GM12878 (cell line): ENCODE data around the gene CD52. TPM values are rescaled to one million over a fixed set of nuclear protein-coding genes. Genes with fewer than 3 reads are reported as not detected.

Experiments
- ATAC-seq: fragments of 200-7000 bp; cut with Tn5 transposase; 3 replicates; pipeline ENCODE4 v1.9.1; 2020; ENCODE audit warnings: mild to moderate bottlenecking, moderate library complexity
- BruUV-seq: library from RNA; stranded (reverse); fragments of 400-500 nt; replicated peaks from 2 replicates; lab custom pipeline; 2021; lab: Mats Ljungman, UMichigan
- CTCF ChIA-PET: fragments of 300-600 bp; sonication (Branson Sonifier 250); formaldehyde crosslinking; extraction: SDS; loops from one replicate; lab custom pipeline; 2021; ENCODE audit warnings: inconsistent platforms; lab: Yijun Ruan, JAX
- POLR2A ChIA-PET: fragments of 350-600 bp; formaldehyde crosslinking; extraction: SDS; loops from one replicate; lab custom pipeline; 2021; ENCODE audit warnings: inconsistent platforms; lab: Charles Lee
- RAD21 ChIA-PET: fragments of 300-600 bp; sonication (Branson Sonifier 250); formaldehyde crosslinking; loops from one replicate; lab custom pipeline; 2023; ENCODE audit warnings: antibody characterized with exemption; ENCODE audit not compliant: unreplicated experiment; lab: Charles Lee
- SMC1A ChIA-PET: fragments of 300-600 bp; sonication (Branson Sonifier 250); formaldehyde crosslinking; loops from one replicate; lab custom pipeline; 2023; ENCODE audit not compliant: unreplicated experiment, uncharacterized antibody; lab: Charles Lee
- DNase-seq: peaks from one replicate; pipeline ENCODE4 v3.0.0-alpha.2; 2011; ENCODE audit warnings: low read depth, low spot score
- FAIRE-seq: peaks from 3 replicates; lab custom pipeline; 2011; peaks lifted over from hg19 to GRCh38; lab: Jason Lieb, UNC
- H2AFZ ChIP-seq: 2 replicates; pipeline ENCODE4 v1.6.0; 2011; ENCODE audit warnings: low read depth, low read length, control low read depth; ENCODE audit not compliant: control insufficient read depth
- H3K27ac ChIP-seq: 2 replicates; pipeline ENCODE4 v1.5.1; 2011; ENCODE audit warnings: control low read depth; ENCODE audit not compliant: control insufficient read depth, insufficient read depth
- H3K27me3 ChIP-seq, 2 experiments: replicated peaks in 1 of 2; 2 replicates each; pipeline versions ENCODE4 v1.6.0 to v1.6.1; 2011; ENCODE audit warnings: low read length in 1 of 2; ENCODE audit not compliant: control insufficient read depth in 2 of 2, insufficient read depth in 2 of 2
- H3K36me3 ChIP-seq, 2 experiments: 2 replicates each; pipeline ENCODE4 v1.5.1; 2011; ENCODE audit warnings: low read length in 1 of 2; ENCODE audit not compliant: control insufficient read depth in 2 of 2, insufficient read depth in 2 of 2
- H3K4me1 ChIP-seq: 2 replicates; pipeline ENCODE4 v1.6.1; 2011; ENCODE audit warnings: mild to moderate bottlenecking, low read length, moderate library complexity, mixed read lengths; ENCODE audit not compliant: control insufficient read depth, insufficient read depth
- H3K4me2 ChIP-seq: 2 replicates; pipeline ENCODE4 v1.6.0; 2011; ENCODE audit warnings: control low read depth; ENCODE audit not compliant: control insufficient read depth, insufficient read depth
- H3K4me3 ChIP-seq: fragments of 200-600 bp; sonication (generic); 2 replicates; pipeline ENCODE4 v1.5.1; 2016
- H3K79me2 ChIP-seq: 2 replicates; pipeline ENCODE4 v1.6.0; 2011; ENCODE audit warnings: low read length; ENCODE audit not compliant: control insufficient read depth, insufficient read depth
- H3K9ac ChIP-seq: 2 replicates; pipeline ENCODE4 v1.8.0; 2011; ENCODE audit warnings: low read length, control low read depth, mixed read lengths; ENCODE audit not compliant: control insufficient read depth, insufficient read depth
- H3K9me3 ChIP-seq: replicated peaks from 3 replicates; pipeline ENCODE4 v1.5.1; 2011; ENCODE audit warnings: mild to moderate bottlenecking, low read length; ENCODE audit not compliant: control insufficient read depth, insufficient read depth
- H4K20me1 ChIP-seq: 2 replicates; pipeline ENCODE4 v1.6.0; 2011; ENCODE audit not compliant: control insufficient read depth, insufficient read depth
- MYB ChIP-seq: fragments of 150-350 bp; IDR thresholded peaks from 2 replicates; pipeline ENCODE4 v1.6.1; 2014; ENCODE audit warnings: mild to moderate bottlenecking, low read depth, low read length, borderline replicate concordance
- RBBP5 ChIP-seq: fragments of 200-600 bp; sonication (generic); conservative IDR thresholded peaks from 2 replicates; pipeline ENCODE4 v1.6.1; 2016
- RUNX3 ChIP-seq: IDR thresholded peaks from 2 replicates; pipeline ENCODE4 v1.6.1; 2012; ENCODE audit warnings: low read length, inconsistent platforms
- SMAD1 ChIP-seq: fragments of 450-650 bp; IDR thresholded peaks from 2 replicates; pipeline ENCODE4 v1.6.1; 2018; ENCODE audit warnings: mild to moderate bottlenecking, low read depth; ENCODE audit not compliant: partially characterized antibody
- WGBS: methylation state at CpG from one replicate; pipeline ENCODE4 v1.1.6; 2016; ENCODE audit warnings: low lambda C conversion rate; ENCODE audit not compliant: insufficient replicate concordance, insufficient coverage; ENCODE audit errors: missing lambda C conversion rate; 5-methylcytosine and 5-hydroxymethylcytosine counted together
- in situ Hi-C: fragments of 300-500 bp; cut with MboI; formaldehyde crosslinking; loops from 9 replicates; pipeline ENCODE4 v1.14.3; 2018; ENCODE audit warnings: mixed read lengths
- intact Hi-C: fragments of 100-400 bp; cut with micrococcal nuclease; formaldehyde crosslinking; loops from one replicate; pipeline ENCODE4 v1.14.2; 2022; ENCODE audit not compliant: unreplicated experiment
- polyA plus RNA-seq, 11 experiments: library from polyadenylated mRNA; depleted of rRNA in 4 of 11; unstranded in 6 of 11; stranded (reverse) in 5 of 11; fragments of >200 nt; fragmentation: Nextera tagmentation in 4 of 11; fragmentation: Illumina TruSeq in 1 of 11; extraction: Ambion mirVana in 4 of 11; extraction: Trizol in 1 of 11; gene quantifications; 1 replicate in 1 of 11; 2 replicates in 10 of 11; pipeline versions ENCODE4 v1.2.1 to v1.2.3, GENCODE V29; 2011 to 2016; ENCODE audit warnings: inconsistent platforms in 2 of 11, missing spikeins in 2 of 11, low read depth in 1 of 11
- total RNA-seq, 4 experiments: library from RNA; depleted of rRNA in 3 of 4; stranded (reverse); fragments of >200 nt in 3 of 4; fragmentation: Illumina TruSeq in 1 of 4; extraction: Trizol in 1 of 4; gene quantifications; 2 replicates each; pipeline versions ENCODE4 v1.2.1 to v1.2.3, GENCODE V29; 2013 to 2021

Gene CD52
- total and polyA plus RNA-seq, 10 of the 15 experiments (the other 5 are each of a cell fraction or from before 2014, with no cell fraction given): 237 to 2,736 (median 532) TPM

DNA sequence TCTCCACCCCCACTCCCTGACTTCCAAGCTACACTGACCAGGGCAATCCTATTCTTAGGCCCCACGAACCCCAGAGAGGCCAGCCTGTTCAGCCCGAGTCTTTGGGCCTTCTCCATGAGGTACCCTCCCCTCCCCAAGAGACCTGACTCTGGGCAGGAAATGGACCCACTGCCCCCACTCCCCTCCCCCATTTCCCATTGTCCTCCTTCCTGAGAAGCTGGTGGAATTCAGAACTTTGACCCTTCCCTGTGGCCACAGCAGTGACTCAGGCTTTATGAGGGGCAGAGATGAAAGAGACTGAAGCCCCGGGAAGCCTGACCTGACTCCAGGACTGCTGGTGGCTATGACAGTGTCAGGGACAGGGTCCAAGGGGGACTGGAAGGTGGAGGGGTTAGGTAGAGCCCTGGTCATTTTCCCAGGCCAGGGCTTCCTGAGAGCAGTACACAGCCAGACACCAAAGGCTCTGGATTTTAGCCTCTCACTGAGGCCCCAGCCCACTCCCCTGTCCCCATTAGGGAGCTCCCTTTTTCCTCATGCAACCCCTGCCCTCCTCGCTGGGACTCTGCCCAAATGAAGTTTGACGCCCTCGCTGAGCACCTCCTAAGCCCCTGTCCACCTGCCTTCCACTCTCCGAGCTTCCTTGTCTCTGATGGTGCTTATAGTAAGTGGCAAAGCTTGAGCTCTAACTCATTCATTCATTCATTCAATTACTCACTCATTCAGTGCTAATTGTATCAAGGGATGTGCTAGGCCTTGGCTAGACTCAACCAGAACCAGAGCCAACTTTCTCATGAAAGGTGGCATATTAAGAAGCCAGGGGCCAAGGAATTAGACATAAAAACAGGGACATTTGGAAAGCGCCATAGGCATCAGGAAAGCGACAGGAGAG, 33.2 kb downstream of the CD52 start:
- TF ChIP-seq MYB (no peak), RBBP5 (no peak), SMAD1 (no peak), RUNX3 (no peak)
- TF ChIP-seq, all 136 proteins: peak for 0
- SMC1A ChIA-PET: no interaction called here
- BruUV-seq: no TSS peak
- H3K4me2 ChIP-seq: no peak overlapping the region
- CTCF ChIA-PET: interaction anchor here (1.0 to 1.2 kb wide), 3 partner anchors 27 to 33 kb away, joined by 3 to 4 read pairs (median 3); partner anchors contain the start of gene CD52
- DNase-seq (no peak), ATAC-seq (no peak), FAIRE-seq (no peak)
- H3K4me1 ChIP-seq: no peaks in the 10 kb centered on the region
- no peak overlapping the region for H3K4me3 ChIP-seq
- H3K27ac ChIP-seq: no peak overlapping the region
- no peak overlapping the region for H3K9ac ChIP-seq
- in situ Hi-C loops: no loop called here
- no peaks in the 10 kb centered on the region for H3K27me3 ChIP-seq
- no peaks in the 10 kb centered on the region for H4K20me1 ChIP-seq
- POLR2A ChIA-PET: interaction anchor here (0.6 kb wide), 1 partner anchor 10 kb away, joined by 5 read pairs; no protein-coding TSS in a partner anchor
- intact Hi-C loops: no loop called here
- RAD21 ChIA-PET: no interaction called here
- H3K9me3 ChIP-seq: no peaks in the 10 kb centered on the region
- no peaks in the 10 kb centered on the region for H3K79me2 ChIP-seq
- no peaks in the 10 kb centered on the region for H3K36me3 ChIP-seq
- 37% methylated on average over 9 of the region's 9 CpGs for WGBS
- H2AFZ ChIP-seq: no peak overlapping the region
